LHCN-M2 (cell line): Measurements from ENCODE around the gene GPR34. TPM values are rescaled to one million over a fixed set of nuclear protein-coding genes. Genes with fewer than 3 reads are reported as not detected.
"Not testable (repeated sequence)": the region's sequence is repeated elsewhere in the genome, so short reads cannot be mapped to it uniquely, and the experiment has no call there.

Source experiments
- DNase-seq: peaks from one replicate; pipeline ENCODE4 v3.0.0-alpha.2; 2012; ENCODE audit warnings: low read depth
- total RNA-seq: library from RNA; depleted of rRNA; stranded (reverse); fragments of >200 nt; gene quantifications from 2 replicates; pipeline ENCODE4 v1.2.3, GENCODE V29; 2014

GPR34 gene
- total RNA-seq, 1 experiment from 2014 or later: not detected

- DNase-seq: no peak
Observed at GRCh38 chrX:41693024-41693423, 4.3 kb downstream of the GPR34 start.

GRCh38 chrX:41695426-41695825, 6.7 kb downstream of the GPR34 start:
- DNase-seq: peak; percentile 41

- DNase-seq: no peak
Observed at GRCh38 chrX:41703574-41704029, 14.8 kb downstream of the GPR34 start.

- DNase-seq: no peak
Observed at GRCh38 chrX:41705042-41705441, 16.3 kb downstream of the GPR34 start.

GRCh38 chrX:41705680-41706374, 17.1 kb downstream of the GPR34 start:
- no peak for DNase-seq

GRCh38 chrX:41707218-41707617, 18.4 kb downstream of the GPR34 start:
- DNase-seq: no peak

GRCh38 chrX:41708486-41708885, 19.7 kb downstream of the GPR34 start:
- DNase-seq: no peak

- DNase-seq: no peak
Observed at GRCh38 chrX:41711021-41711667, 22.4 kb downstream of the GPR34 start.

GRCh38 chrX:41716222-41716621, 27.4 kb downstream of the GPR34 start:
- DNase-seq: no peak

GRCh38 chrX:41716767-41717473, 28.1 kb downstream of the GPR34 start:
- no peak for DNase-seq

GRCh38 chrX:41718481-41719235, 29.9 kb downstream of the GPR34 start:
- DNase-seq: no peak

- not testable (repeated sequence) for DNase-seq
Observed at GRCh38 chrX:41719610-41720009, 30.8 kb downstream of the GPR34 start.

- DNase-seq: peak; percentile 25
Observed at GRCh38 chrX:41720125-41720779, 31.5 kb downstream of the GPR34 start.

GRCh38 chrX:41721590-41721989, 32.8 kb downstream of the GPR34 start:
- no peak for DNase-seq

- DNase-seq: no peak
Observed at GRCh38 chrX:41722214-41722613, 33.4 kb downstream of the GPR34 start.

- DNase-seq: peak; percentile 29
Observed at GRCh38 chrX:41722816-41723618, 34.2 kb downstream of the GPR34 start.

GRCh38 chrX:41723826-41724225, 35.1 kb downstream of the GPR34 start, which contains the start of gene GPR82:
Gene GPR82 (plus strand): TSS chrX:41724181. CDS start chrX:41727027, 2,846 bp downstream.
- no peak for DNase-seq

- DNase-seq: no peak
Observed at GRCh38 chrX:41728125-41728524, 39.4 kb downstream of the GPR34 start.

GRCh38 chrX:41730081-41730480, 41.3 kb downstream of the GPR34 start:
- peak; percentile 54 for DNase-seq

GRCh38 chrX:41732260-41732659, 43.5 kb downstream of the GPR34 start:
- DNase-seq: no peak
